SKM-1 treated with dmso at 0.1 percent for 144 hours (cell line): ENCODE measurements around the gene ERC2.
A peak's percentile ranks its signal among the peaks of the same experiment; 100 is the strongest.
"Not testable (repeated sequence)": the region's sequence is repeated elsewhere in the genome, so short reads cannot be mapped to it uniquely, and the experiment has no call there.

ENCODE experiments used
- DNase-seq: peaks from one replicate; lab custom pipeline; 2025; ENCODE audit not compliant: unreplicated experiment; lab: John Stamatoyannopoulos, UW

The ERC2 gene

DNA sequence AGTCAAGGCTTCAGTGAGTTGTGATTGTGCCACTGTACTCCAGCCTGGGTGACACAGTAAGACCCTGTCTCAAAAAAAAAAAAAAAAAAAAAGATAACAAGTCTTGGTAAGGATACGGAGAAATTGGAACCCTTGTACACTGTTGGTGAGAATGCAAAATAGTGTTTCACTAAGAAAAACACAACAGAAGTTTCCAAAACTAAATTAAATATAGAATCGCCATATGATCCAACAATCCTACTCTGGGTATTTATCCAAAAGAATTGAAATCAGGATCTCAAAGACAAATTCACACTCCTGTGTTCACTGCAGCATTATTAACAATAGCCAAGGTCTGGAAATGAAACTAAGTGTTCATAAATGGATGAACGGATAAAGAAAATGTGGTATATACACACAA is 149.4 kb downstream of the ERC2 start:
- DNase-seq = no peak

DNA sequence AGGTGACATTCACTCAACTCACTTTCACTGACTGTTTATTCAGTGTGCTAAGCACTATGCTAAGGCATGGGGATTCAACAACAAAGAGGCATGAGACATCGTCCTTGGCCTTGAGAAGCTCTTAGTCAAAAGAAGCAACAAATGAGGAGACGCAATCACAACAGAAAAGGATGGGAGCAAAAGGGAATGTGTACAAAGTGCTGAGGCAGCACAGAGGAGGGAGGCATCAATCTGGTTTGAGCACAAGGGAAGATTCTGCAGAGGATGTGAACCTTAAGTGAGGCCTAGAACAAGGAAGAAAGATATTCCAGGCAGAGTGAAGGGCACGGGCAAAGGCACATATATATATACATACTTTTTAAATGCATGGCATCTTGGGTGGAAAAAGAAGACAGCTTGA is 151.3 kb downstream of the ERC2 start:
- DNase-seq = no peak

DNA sequence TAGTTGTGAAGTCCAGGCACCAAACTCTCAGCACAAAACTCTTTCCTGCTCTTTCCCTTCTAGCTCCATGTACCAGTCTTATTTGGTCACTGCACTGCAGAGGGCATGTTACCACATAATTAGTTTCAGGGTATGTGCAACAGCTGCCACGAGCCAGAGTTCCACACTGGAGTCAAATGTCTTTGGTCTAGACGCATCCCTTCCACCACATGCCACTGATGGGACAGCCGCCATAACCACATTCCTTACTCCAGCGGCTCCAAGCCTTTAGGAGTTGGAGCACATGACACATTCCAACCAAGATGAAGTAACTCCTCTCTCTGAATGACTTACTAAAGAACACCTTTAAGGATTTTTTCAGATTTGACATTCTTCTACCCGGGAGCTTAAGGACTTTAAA is 153.4 kb downstream of the ERC2 start:
- no peak for DNase-seq

DNA sequence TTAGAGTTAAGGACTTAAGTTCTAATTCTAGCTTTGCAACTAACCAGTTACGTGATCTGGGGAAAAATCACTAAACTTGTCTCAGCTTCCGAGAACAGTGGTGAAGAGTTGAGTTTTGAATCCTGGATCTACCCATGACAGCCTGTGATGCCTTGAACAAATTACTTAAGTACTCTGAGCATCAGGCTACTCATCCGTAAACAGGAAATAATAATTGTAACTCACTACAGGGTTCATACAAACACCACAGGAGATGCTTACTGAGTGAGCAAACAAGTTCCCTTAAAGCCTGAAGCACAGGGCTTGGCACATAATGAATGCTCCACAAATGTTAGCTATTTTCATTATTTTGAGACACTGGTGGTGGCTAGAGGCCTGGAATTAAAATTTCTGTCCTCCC is 158.8 kb downstream of the ERC2 start:
- DNase-seq = no peak

DNA sequence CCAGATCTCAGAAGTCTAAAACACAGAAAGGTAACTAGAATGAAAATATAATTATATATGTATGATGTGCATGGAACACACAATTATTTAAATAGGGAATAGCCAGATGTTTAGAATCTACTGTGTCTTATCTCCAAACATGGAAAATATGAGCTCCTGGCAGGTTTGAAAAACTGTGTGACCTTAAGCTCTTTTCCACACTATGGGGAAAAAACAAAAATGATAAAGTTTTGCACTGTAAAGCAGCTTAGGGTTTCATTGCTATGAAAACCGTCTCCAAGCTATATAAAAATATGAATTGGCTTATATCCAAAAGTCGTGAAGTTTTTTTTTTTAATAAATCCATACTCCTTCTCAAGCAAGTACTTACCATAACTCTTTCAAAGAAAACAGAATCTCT is 159.8 kb downstream of the ERC2 start:
- no peak for DNase-seq

DNA sequence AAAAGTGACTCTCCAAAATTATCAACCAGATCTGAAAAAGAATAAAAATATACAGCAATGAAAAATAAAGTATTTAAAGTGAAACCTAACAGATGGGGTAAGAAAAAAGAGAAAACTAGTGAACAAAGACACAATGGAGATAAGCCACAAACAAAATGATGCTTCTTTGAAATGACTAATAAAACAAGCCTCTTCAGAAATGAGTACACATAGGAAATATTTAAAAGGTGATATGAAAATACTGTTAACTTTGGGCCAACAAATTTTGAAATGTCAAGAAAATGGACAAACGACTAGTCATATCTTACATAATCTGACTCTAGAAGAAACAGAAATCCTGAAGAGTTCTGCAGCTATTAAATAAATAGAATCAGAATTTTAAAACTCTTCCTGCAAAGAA is 164.2 kb downstream of the ERC2 start:
- DNase-seq = no peak

DNA sequence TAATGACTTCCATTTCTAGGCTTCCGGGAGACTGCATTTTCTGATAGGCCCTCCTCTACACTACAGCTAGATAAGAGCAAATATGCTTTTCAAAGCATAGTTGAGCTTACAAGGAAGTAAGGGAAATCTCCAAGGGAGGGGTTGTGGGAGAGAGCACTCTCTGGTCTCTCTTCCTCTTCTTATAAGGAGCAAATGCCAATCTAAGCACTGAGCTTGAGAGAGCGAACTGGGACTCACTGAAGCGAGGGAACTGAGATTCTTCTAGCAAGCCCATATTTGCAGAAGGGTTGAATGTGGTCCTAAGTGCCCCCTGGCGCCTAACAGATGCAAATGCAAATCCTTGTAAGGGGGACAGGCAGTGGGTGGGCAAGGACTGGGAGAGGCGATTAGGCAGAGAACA is 164.8 kb downstream of the ERC2 start:
- peak; percentile 83 for DNase-seq

DNA sequence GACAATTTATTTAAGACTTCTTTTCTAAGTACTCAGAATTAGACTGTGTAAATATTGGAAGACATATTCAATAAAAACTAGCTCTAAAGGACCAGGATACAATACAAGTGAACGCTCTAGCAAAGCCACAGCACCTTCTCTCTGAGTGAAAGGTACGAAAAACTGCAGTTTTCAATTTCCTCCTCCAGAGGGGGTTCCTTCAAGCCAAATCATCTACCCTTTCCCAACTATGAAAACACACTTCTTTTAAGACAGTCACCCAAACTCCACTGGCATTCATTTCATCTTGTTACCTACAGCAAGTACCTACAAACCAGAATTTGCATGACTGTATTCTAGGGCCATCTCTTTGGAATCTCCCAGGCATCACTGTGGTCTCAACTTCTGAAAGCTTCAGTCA is 165.8 kb downstream of the ERC2 start:
- no peak for DNase-seq

DNA sequence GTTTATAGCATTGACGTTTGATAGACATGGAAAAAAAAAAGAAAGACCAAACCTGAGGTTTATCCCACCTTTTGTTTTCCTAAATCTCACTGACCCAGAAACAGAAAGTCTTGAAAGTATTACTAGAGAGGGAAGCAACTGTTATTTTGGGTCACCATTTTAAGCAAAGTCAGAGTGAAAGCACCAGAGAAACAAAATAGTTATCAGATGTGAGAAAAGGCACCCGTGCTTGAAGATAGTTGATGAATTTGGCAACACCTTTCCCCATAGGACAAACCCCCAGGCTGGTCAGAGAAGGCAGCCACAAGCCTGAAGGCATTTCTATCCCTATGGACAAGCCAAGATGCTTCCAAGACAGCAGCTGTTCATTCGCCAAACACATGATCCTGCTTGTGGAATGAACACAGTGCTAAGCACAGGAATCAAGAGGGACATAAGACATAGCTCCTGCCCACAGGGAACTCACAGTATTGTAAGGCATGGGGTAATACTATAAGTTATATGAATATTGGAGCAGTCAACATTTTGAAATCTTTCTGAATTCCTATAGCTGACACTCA is 170.9 kb downstream of the ERC2 start:
- no peak for DNase-seq

DNA sequence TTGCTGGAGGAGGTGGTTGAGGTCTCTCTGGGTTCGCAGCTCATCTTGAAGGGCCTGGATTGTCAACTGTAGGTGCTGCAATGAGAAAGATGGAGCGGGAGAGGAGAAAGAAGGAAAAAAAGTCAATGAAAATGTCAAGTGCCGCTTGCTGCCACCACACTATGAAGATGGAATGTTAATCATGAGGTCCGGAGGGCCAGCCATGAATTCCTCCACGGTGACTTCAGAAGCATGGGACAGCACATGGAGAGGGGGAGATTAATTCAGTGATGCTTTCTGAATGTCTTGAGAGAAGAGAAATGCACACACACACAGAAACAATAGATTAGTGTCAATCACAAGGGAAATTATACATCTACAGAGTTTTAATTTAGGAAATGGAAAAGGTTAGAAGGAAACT is 171.9 kb downstream of the ERC2 start:
- DNase-seq = no peak

DNA sequence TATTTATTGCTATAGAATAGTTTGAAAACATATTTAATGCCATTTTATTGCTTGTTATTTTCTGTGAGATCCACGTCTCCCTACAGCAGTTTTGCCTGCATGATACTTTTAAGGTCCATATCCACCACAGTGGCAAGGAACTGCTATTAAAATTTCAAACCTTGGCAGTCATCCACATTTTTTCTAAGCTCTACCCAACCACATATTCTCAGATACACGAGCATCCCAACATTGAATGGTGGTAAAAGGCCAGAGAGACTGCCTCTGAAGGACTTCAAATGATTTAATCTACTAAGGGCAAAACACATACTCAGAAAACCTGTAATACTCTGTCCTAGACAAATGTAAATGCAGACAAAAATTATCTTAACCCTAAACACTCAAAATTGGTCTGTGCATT is 173.1 kb downstream of the ERC2 start:
- no peak for DNase-seq

DNA sequence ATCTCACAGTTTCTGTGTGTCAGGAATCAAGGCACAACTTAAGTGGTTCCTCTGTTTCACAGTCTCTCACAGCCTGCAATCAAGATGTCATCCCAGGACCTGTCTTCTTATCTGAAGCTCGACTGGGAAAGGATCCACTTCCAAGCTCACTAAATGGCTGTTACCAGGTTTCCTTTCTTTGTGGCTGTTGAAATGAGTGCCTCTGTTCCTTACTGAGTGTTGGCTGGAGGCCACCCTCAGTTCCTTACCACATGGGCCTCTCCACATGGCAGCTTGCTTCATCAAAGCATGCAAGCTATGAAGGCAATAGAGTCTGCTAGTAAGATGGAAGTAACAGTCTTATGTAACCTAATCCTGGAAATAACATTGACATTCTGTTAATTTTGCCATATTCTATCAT is 174.0 kb downstream of the ERC2 start:
- DNase-seq = no peak

DNA sequence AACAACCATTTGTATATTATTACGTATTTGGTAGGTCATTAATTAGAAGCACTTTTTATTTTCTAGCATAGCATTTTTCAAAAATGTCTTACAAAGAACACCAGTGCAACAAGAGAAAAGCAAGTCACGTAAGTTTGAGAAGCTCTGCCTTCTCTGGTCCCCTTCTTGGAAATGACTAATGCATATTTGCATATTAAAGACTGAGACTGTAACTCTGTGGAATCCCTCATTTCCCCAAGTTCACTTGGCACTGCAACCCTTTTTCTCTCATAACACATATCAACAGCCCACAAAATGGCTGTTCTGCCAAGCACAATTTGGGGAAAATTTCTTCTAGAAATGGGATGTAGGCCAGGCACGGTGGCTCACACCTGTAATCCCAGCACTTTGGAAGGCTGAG is 176.3 kb downstream of the ERC2 start:
- DNase-seq = no peak

DNA sequence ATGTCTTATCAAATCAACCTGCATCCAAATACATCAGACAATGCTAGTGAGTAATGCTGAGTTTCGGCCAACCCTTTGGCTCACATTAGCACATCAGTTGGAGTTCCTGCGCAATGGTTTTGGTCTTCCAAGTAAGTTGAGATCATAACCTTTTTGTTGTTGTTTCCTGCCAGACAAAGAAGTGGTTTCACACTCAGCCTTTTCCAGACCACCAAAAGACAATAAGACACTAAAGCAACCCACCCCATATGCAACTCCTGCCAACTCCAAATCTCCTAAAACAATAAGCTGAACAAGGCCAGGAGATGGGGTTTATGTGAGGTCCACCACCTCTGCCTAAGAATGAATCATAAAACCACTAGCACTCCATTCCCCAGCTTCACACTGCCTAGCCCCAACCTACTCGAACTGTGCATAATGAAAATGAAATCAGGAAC is 177.0 kb downstream of the ERC2 start:
- DNase-seq = no peak

DNA sequence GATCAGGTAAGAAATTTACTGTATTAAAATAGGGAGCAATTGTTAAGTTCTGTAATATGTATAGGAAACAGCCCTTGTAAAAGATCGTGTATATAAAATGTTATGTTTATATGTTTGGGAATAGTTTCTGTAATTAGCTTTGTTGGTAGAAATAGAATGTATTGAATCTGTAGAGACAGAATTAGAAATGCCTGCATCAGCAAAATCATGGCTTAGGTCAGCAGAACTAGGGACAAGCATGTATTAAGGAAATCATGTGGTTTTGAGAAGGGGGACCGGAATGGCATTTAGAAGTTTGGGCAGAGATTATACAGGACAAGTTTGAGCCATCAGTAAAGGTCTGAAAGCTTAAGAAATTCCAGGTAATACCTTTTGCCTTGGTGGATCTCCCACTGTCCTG is 177.9 kb downstream of the ERC2 start:
- no peak for DNase-seq

DNA sequence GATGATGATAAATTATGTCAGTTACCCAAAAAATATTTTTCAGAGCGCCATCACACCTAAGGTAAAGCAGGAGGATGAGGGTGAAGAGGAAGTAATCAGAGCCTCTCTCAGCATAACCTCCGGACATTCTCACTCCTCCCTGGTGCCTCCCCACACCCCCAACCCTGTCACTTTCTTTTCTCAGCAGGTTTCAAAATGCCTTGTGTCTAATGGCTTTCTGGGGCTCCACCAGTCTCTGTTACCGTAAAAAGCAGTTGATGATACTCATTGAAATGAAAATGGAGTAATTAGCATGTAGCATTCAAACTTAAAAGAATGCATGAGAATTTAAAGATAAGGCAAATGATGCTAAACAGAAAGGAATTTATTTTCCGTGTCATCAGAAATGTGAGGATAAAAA is 180.0 kb downstream of the ERC2 start:
- DNase-seq = no peak

DNA sequence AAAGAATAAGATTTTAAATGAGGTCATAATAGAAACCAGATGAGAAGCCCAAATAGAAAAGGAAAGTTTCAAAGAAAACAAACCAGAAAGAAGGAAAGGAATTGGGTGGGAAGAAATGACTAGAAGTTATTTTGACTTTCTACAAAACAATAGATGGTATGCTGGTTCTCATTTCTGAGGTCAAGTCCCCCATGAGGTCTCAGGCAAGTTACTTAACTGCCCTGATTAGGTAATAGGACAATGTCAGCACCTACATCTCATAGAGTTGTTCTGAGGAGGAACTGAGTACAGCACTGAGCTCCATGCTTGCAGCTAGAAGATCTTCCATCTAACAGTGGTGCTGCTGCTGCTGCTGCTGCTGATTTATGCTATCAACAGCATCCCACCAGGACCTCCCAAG is 185.9 kb downstream of the ERC2 start:
- peak; percentile 35 for DNase-seq

DNA sequence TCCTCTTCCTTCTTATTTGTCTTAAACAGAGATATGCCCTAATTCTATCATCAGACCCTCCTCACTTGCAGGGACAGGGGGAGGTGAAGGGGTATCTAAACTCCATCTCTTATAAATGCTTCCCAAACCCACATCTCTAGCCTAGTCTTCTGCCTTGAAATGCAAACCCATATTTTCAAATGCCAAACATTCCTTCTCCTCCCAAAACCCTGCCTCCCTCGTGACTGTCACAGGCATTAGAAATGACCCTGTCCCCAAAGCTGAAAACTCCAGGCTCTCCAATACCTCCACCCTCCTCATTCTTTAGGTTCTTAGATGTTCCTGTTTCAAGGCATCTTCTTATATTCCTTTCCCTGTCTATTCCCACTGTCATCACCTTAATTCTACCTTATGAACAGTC is 191.0 kb downstream of the ERC2 start:
- no peak for DNase-seq

DNA sequence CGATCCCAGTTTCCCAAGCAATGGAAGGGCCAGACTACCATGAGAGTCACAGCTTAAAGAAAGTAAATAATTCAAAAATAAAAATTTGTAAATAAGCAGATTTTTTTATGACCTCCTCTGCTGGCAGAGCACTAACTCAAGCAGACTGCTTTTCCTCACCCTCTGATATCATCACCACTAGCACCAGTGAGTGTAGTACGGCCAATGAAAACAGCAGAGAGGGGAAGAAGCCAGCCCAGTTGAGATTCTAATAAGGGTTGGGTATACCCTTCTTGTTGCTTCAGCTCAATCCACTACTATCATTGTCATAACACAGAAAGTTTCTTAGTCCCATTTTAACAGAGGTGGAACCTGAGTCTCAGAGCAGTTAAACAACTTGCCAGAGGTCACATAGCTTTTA is 193.1 kb downstream of the ERC2 start:
- no peak for DNase-seq

DNA sequence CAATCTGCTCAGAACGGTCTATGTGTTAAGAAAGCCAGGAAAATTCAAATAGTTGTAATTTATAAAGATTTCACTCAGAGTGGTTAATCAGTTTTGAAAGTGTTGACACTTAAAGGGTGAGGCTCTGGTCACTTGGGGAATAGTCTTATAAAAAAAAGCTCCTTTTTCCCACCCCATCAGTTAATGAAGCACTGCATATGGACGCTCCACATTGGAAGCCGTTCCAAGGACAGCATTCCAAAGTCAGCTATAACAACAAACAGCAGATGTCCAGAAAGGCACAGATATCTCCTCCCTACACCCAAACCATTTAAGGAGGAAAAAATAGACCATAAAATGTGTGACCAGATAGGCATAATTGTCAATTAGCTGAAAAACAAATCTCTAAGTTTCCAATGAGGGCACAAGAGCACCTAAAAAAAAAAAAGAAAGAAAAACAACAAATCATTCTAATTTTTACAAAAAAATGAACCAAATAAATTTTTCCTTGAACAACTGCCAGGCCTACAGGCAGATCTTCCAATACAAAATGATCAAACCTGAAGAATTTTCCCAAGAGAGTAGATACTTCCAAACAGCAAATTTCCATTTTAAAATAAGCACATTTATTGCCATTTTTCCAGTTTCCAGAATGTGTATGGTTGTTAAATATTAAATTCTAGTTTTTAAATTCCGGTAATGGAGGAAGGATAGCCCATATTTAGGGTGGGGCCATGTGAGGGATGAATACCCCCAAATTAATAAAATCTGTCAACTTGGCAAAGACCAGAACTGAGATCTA is 198.3 kb downstream of the ERC2 start:
- DNase-seq = no peak

DNA sequence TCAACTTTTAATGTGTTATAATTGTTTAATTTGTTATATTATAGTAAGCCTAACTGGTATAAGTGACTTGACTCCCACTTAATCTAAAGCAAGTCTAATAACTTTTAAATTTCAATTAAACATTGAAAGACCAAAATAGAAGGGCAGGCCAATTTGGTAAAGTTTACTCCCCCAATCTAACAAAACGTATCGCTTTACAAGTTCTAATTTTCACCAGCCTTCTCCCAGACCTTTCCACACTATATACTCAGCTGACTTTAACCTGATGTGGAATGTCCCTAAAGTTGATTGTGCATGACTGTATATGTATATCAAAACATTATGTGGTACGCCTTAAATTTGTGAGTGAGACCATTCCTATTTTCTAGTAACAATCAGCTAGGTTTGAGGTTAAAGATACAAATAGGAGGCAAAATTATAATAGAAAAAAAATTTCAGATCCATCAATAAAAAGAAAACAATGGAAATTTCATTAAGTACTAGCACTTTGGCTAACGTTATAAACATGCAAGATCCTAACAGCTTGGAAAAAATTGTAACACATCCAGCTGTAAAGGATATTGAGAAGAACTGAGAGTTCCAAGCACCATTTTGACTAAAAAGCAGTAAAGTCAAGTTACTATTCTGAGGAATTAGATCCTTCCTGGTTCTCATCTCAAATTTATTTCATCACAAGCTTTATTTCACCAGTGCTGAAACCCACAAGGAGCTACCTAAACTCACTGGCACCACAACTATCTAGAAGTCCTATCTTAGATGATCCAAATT is 199.5 kb downstream of the ERC2 start:
- no peak for DNase-seq

DNA sequence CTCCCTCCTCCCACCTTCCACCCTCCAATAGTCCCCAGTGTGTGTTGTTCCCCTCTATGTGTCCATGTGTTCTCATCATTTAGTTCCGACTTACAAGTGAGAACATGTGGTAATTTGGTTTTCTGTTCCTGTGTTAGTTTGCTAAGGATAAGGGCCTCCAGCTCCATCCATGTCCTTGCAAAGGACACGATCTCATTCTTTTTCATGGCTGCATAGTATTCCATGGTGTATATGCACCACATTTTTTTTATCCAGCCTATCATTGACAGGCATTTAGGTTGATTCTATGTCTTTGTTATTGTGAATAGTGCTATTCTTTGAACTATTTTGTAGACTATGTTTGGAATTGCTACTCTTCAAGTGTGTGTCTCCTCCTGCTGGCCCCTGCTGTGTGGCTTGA is 206.4 kb downstream of the ERC2 start:
- DNase-seq = not testable (repeated sequence)
